ENCODE data around the gene CARS1. TPM values are rescaled to one million over a fixed set of nuclear protein-coding genes. Genes with fewer than 3 reads are reported as not detected.

Gene CARS1
- total and polyA plus RNA-seq, 9 of the 15 experiments (the other 6 are each of a cell fraction or from before 2014, with no cell fraction given) = 14.4 to 106 (median 73.6) TPM

GRCh38 chr11:2992234-2992996, 64.8 kb downstream of the CARS1 start, which contains the start of gene NAP1L4 (continued):
- TF ChIP-seq CHAMP1 (IDR thresholded peaks at IDR 0.05) (no peak), ZNF318 (IDR thresholded peaks at IDR 0.05; ENCODE audit: borderline replicate concordance in 1 of 2, low read depth in 1 of 2) (no peak), ARID1B (IDR thresholded peaks at IDR 0.05) (no peak)
